HepG2 (cell line): ENCODE measurements around the gene GRIN3B. TPM values are rescaled to one million over a fixed set of nuclear protein-coding genes. Genes with fewer than 3 reads are reported as not detected.

Source experiments
- ARID4A ChIP-seq: sonication (generic); formaldehyde crosslinking; IDR thresholded peaks from 2 replicates; pipeline ENCODE4 v1.5.0; 2020; ENCODE audit warnings: mild to moderate bottlenecking, missing genetic modification reagents, borderline replicate concordance
- HDAC1 ChIP-seq: sonication (generic); formaldehyde crosslinking; IDR thresholded peaks from 2 replicates; pipeline ENCODE4 v1.5.1; 2020; ENCODE audit warnings: mild to moderate bottlenecking, missing genetic modification reagents
- HDAC2 ChIP-seq: sonication (generic); formaldehyde crosslinking; IDR thresholded peaks from 2 replicates; pipeline ENCODE4 v1.4.0; 2020; ENCODE audit warnings: missing genetic modification reagents
- MED1 ChIP-seq: sonication (generic); formaldehyde crosslinking; IDR thresholded peaks from 2 replicates; pipeline ENCODE4 v1.4.0; 2020; ENCODE audit warnings: missing genetic modification reagents
- MTA1 ChIP-seq: sonication (generic); formaldehyde crosslinking; IDR thresholded peaks from 2 replicates; pipeline ENCODE4 v1.4.0; 2020; ENCODE audit warnings: missing genetic modification reagents, mild to moderate bottlenecking, borderline replicate concordance
- NCOA2 ChIP-seq: sonication (generic); formaldehyde crosslinking; IDR thresholded peaks from 2 replicates; pipeline ENCODE4 v1.8.0; 2022; ENCODE audit warnings: inconsistent platforms
- PAXIP1 ChIP-seq: sonication (generic); formaldehyde crosslinking; conservative IDR thresholded peaks from 2 replicates; pipeline ENCODE4 v1.4.0; 2020; ENCODE audit warnings: mild to moderate bottlenecking, missing genetic modification reagents, moderate library complexity
- PLRG1 ChIP-seq: fragments of 450-650 bp; conservative IDR thresholded peaks from 2 replicates; pipeline ENCODE4 v1.6.1; 2016
- RXRA ChIP-seq: sonication (generic); formaldehyde crosslinking; IDR thresholded peaks from 2 replicates; pipeline ENCODE4 v1.5.1; 2020; ENCODE audit warnings: missing genetic modification reagents
- SALL1 ChIP-seq: sonication (generic); formaldehyde crosslinking; IDR thresholded peaks from 2 replicates; pipeline ENCODE4 v1.8.0; 2022; ENCODE audit warnings: mild to moderate bottlenecking, missing genetic modification reagents
- SP2 ChIP-seq: sonication (generic); formaldehyde crosslinking; IDR thresholded peaks from 2 replicates; pipeline ENCODE4 v1.5.1; 2020; ENCODE audit warnings: mild to moderate bottlenecking, missing genetic modification reagents
- SUZ12 ChIP-seq: fragments of 150-350 bp; IDR thresholded peaks from 2 replicates; pipeline ENCODE4 v1.6.1; 2014; ENCODE audit warnings: low read depth, low read length
- TBX2 ChIP-seq: sonication (generic); formaldehyde crosslinking; IDR thresholded peaks from 2 replicates; pipeline ENCODE4 v1.5.0; 2020; ENCODE audit warnings: missing genetic modification reagents, mild to moderate bottlenecking, borderline replicate concordance
- THAP7 ChIP-seq: sonication (generic); formaldehyde crosslinking; IDR thresholded peaks from 2 replicates; pipeline ENCODE4 v1.8.1; 2023; ENCODE audit warnings: mild to moderate bottlenecking, missing genetic modification reagents
- TMF1 ChIP-seq: sonication (generic); formaldehyde crosslinking; IDR thresholded peaks from 2 replicates; pipeline ENCODE4 v1.8.1; 2022; ENCODE audit warnings: low read depth, missing genetic modification reagents
- ZKSCAN1 ChIP-seq: fragments of 150-350 bp; IDR thresholded peaks from 2 replicates; pipeline ENCODE4 v1.6.1; 2014; ENCODE audit warnings: low read length
- ZMYM3 ChIP-seq: sonication (generic); formaldehyde crosslinking; IDR thresholded peaks from 2 replicates; pipeline ENCODE4 v1.5.1; 2020; ENCODE audit warnings: mild to moderate bottlenecking, missing genetic modification reagents
- ZNF230 ChIP-seq: sonication (generic); formaldehyde crosslinking; IDR thresholded peaks from 2 replicates; pipeline ENCODE4 v1.4.0; 2020; ENCODE audit warnings: mild to moderate bottlenecking, missing genetic modification reagents
- ZNF235 ChIP-seq: sonication (generic); formaldehyde crosslinking; IDR thresholded peaks from 2 replicates; pipeline ENCODE4 v1.8.1; 2023; ENCODE audit warnings: mild to moderate bottlenecking, missing genetic modification reagents, borderline replicate concordance
- ZNF768 ChIP-seq: sonication (generic); formaldehyde crosslinking; IDR thresholded peaks from 2 replicates; pipeline ENCODE4 v1.4.0; 2020; ENCODE audit warnings: missing genetic modification reagents
- ZNF790 ChIP-seq: sonication (generic); formaldehyde crosslinking; IDR thresholded peaks from 2 replicates; pipeline ENCODE4 v1.8.0; 2022; ENCODE audit warnings: missing genetic modification reagents, mild to moderate bottlenecking, borderline replicate concordance
- ZSCAN30 ChIP-seq: sonication (generic); formaldehyde crosslinking; IDR thresholded peaks from 2 replicates; pipeline ENCODE4 v1.5.0; 2020; ENCODE audit warnings: mild to moderate bottlenecking, missing genetic modification reagents
- polyA plus RNA-seq, 8 experiments: library from polyadenylated mRNA; depleted of rRNA in 3 of 8; stranded (reverse) in 7 of 8; unstranded in 1 of 8; fragments of >200 nt; fragmentation: Illumina TruSeq in 4 of 8; extraction: Trizol in 4 of 8; gene quantifications; 2 replicates each; pipeline versions ENCODE4 v1.2.1 to v1.2.3, GENCODE V29; 2011 to 2016; ENCODE audit warnings: low read depth in 4 of 8, missing spikeins in 1 of 8, mixed read lengths in 1 of 8; ENCODE audit not compliant: insufficient read depth in 1 of 8
- total RNA-seq, 5 experiments: library from RNA; depleted of rRNA; stranded (reverse); fragments of >200 nt; fragmentation: Illumina TruSeq; extraction: Trizol; gene quantifications; 2 replicates each; pipeline ENCODE4 v1.2.3, GENCODE V29; 2016; ENCODE audit warnings: low read depth in 1 of 5

The GRIN3B gene
- total and polyA plus RNA-seq, 2 of the 13 experiments (the other 11 are each of a cell fraction or from before 2014, with no cell fraction given): 0.07 to 0.20 TPM

GRCh38 chr19:1041272-1041834, 41.1 kb downstream of the GRIN3B start (continued):
- TF ChIP-seq MED1 (CRISPR knock-in tag): 0 out of 2 replicates have a peak, but pooled peaks have one; percentile 5
- TF ChIP-seq ZNF230: 0 out of 2 replicates have a peak, but pooled peaks have one; percentile 44
- 0 out of 2 replicates have a peak, but pooled peaks have one; percentile 25 for TF ChIP-seq RXRA
- peak; percentile 41; the same call in 1 of the 2 replicates for TF ChIP-seq ARID4A
- no peak for TF ChIP-seq TMF1 (CRISPR knock-in tag)
- peak; percentile 7 for TF ChIP-seq SP2 (CRISPR knock-in tag)
- TF ChIP-seq TBX2: no peak
- 0 out of 2 replicates have a peak, but pooled peaks have one; percentile 22 for TF ChIP-seq NCOA2 (CRISPR knock-in tag)
- TF ChIP-seq HDAC1 (CRISPR knock-in tag): peak; percentile 29; the same call in 1 of the 2 replicates
- TF ChIP-seq HDAC2 (CRISPR knock-in tag): no peak
- no peak for TF ChIP-seq SUZ12
- no peak for TF ChIP-seq SALL1
- no peak for TF ChIP-seq THAP7
- TF ChIP-seq ZNF768 (CRISPR knock-in tag): peak; percentile 73; the same call in 1 of the 2 replicates
- TF ChIP-seq ZNF790 (CRISPR knock-in tag): no peak
- no peak for TF ChIP-seq ZSCAN30 (CRISPR knock-in tag)
- TF ChIP-seq ZKSCAN1: no peak
- no peak for TF ChIP-seq ZNF235
- 0 out of 2 replicates have a peak, but pooled peaks have one; percentile 17 for TF ChIP-seq MTA1 (CRISPR knock-in tag)
- TF ChIP-seq PAXIP1: no peak
- TF ChIP-seq ZMYM3: peak; percentile 70; the same call in 1 of the 2 replicates
- no peak for TF ChIP-seq PLRG1
